PC-9 (cell line): Measurements from ENCODE around the gene DBN1.

Experiments used
- EZH2 ChIP-seq: fragments of 200-600 bp; sonication (generic); IDR thresholded peaks from 2 replicates; pipeline ENCODE4 v1.8.0; 2017; ENCODE audit warnings: antibody characterized with exemption, low read depth
- TF ChIP-seq, protein P1 (sequence below): fragments of 200-600 bp; sonication (generic); conservative IDR thresholded peaks from 2 replicates; pipeline ENCODE4 v1.6.1; 2017; ENCODE audit warnings: mixed run types, antibody characterized with exemption, mild to moderate bottlenecking, moderate library complexity

GRCh38 chr5:177507165-177507564, 33.7 kb upstream of the DBN1 start:
- TF ChIP-seq, protein P1, sequence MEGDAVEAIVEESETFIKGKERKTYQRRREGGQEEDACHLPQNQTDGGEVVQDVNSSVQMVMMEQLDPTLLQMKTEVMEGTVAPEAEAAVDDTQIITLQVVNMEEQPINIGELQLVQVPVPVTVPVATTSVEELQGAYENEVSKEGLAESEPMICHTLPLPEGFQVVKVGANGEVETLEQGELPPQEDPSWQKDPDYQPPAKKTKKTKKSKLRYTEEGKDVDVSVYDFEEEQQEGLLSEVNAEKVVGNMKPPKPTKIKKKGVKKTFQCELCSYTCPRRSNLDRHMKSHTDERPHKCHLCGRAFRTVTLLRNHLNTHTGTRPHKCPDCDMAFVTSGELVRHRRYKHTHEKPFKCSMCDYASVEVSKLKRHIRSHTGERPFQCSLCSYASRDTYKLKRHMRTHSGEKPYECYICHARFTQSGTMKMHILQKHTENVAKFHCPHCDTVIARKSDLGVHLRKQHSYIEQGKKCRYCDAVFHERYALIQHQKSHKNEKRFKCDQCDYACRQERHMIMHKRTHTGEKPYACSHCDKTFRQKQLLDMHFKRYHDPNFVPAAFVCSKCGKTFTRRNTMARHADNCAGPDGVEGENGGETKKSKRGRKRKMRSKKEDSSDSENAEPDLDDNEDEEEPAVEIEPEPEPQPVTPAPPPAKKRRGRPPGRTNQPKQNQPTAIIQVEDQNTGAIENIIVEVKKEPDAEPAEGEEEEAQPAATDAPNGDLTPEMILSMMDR = peak; percentile 53
- TF ChIP-seq EZH2 = no peak
